Mesenchymal stem cell (in vitro differentiated cells and primary cell): ENCODE data around the gene FAM83B.
"Not testable (repeated sequence)": the region's sequence is repeated elsewhere in the genome, so short reads cannot be mapped to it uniquely, and the experiment has no call there.

ENCODE experiments used
- DNase-seq: peaks from one replicate; pipeline ENCODE4 v3.0.0-alpha.2; 2013
- H2AFZ ChIP-seq: one replicate; pipeline ENCODE4 v1.6.1; 2013; ENCODE audit warnings: low read depth, mild to moderate bottlenecking, control low read depth, inconsistent platforms, low read length, moderate library complexity
- H2AK5ac ChIP-seq: 2 replicates; pipeline ENCODE4 v1.6.1; 2013; ENCODE audit warnings: low read length, moderate library complexity, mild to moderate bottlenecking, inconsistent platforms; ENCODE audit not compliant: severe bottlenecking
- H2BK120ac ChIP-seq: one replicate; pipeline ENCODE4 v1.6.1; 2013; ENCODE audit warnings: low read depth, mild to moderate bottlenecking, inconsistent platforms, low read length, moderate library complexity
- H2BK12ac ChIP-seq, 2 experiments: one replicate each; pipeline ENCODE4 v1.6.1; 2013; ENCODE audit warnings: inconsistent platforms in 2 of 2, low read length in 2 of 2, mild to moderate bottlenecking in 2 of 2, moderate library complexity in 2 of 2, control low read depth in 1 of 2
- H2BK15ac ChIP-seq: one replicate; pipeline ENCODE4 v1.6.1; 2013; ENCODE audit warnings: mild to moderate bottlenecking, low read depth, inconsistent platforms; ENCODE audit not compliant: poor library complexity, severe bottlenecking
- H2BK5ac ChIP-seq: 2 replicates; pipeline ENCODE4 v1.6.1; 2013; ENCODE audit warnings: low read depth, mild to moderate bottlenecking, low read length, control low read depth, inconsistent platforms; ENCODE audit not compliant: poor library complexity, severe bottlenecking
- H3K14ac ChIP-seq, 2 experiments: one replicate each; pipeline ENCODE4 v1.6.1; 2013; ENCODE audit warnings: inconsistent platforms in 2 of 2, low read length in 2 of 2, control low read depth in 1 of 2, mild to moderate bottlenecking in 1 of 2, moderate library complexity in 1 of 2
- H3K18ac ChIP-seq, 2 experiments: one replicate each; pipeline ENCODE4 v1.6.1; 2013; ENCODE audit warnings: inconsistent platforms in 2 of 2, low read length in 2 of 2, control low read depth in 1 of 2, low read depth in 1 of 2, mild to moderate bottlenecking in 1 of 2
- H3K23ac ChIP-seq, 2 experiments: one replicate each; pipeline ENCODE4 v1.6.1; 2013; ENCODE audit warnings: inconsistent platforms in 2 of 2, low read length in 2 of 2, mild to moderate bottlenecking in 2 of 2, moderate library complexity in 2 of 2, control low read depth in 1 of 2
- H3K27ac ChIP-seq: 2 replicates; pipeline ENCODE4 v1.5.1; 2013; ENCODE audit warnings: mild to moderate bottlenecking, moderate library complexity, low read length, control low read depth, inconsistent platforms; ENCODE audit not compliant: poor library complexity, severe bottlenecking
- H3K27me3 ChIP-seq, 2 experiments: 2 replicates each; pipeline versions ENCODE4 v1.6.1 to v1.7.0; 2013; ENCODE audit warnings: low read length in 2 of 2, mild to moderate bottlenecking in 2 of 2, moderate library complexity in 2 of 2, control low read depth in 1 of 2, inconsistent platforms in 1 of 2; ENCODE audit not compliant: control insufficient read depth in 1 of 2, insufficient read depth in 1 of 2
- H3K36me3 ChIP-seq, 2 experiments: 2 replicates each; pipeline versions ENCODE4 v1.6.1 to v1.7.0; 2013; ENCODE audit warnings: low read length in 2 of 2, control low read depth in 1 of 2, inconsistent platforms in 1 of 2, low read depth in 1 of 2, mild to moderate bottlenecking in 1 of 2; ENCODE audit not compliant: insufficient read depth in 2 of 2, control insufficient read depth in 1 of 2
- H3K4ac ChIP-seq, 2 experiments: one replicate each; pipeline ENCODE4 v1.6.1; 2013; ENCODE audit warnings: inconsistent platforms in 2 of 2, low read length in 2 of 2, mild to moderate bottlenecking in 2 of 2, moderate library complexity in 2 of 2, control low read depth in 1 of 2, low read depth in 1 of 2
- H3K4me1 ChIP-seq: 2 replicates; pipeline ENCODE4 v1.6.1; 2013; ENCODE audit warnings: low read depth, low read length, control low read depth; ENCODE audit not compliant: control insufficient read depth, insufficient read depth
- H3K4me2 ChIP-seq: 2 replicates; pipeline ENCODE4 v1.6.1; 2013; ENCODE audit warnings: low read length, mild to moderate bottlenecking, inconsistent platforms; ENCODE audit not compliant: poor library complexity, severe bottlenecking
- H3K4me3 ChIP-seq, 2 experiments: 2 replicates each; pipeline versions ENCODE4 v1.5.1 to v1.7.0; 2013; ENCODE audit warnings: low read length in 2 of 2, mild to moderate bottlenecking in 2 of 2, control low read depth in 1 of 2, low read depth in 1 of 2; ENCODE audit not compliant: insufficient read depth in 1 of 2
- H3K79me1 ChIP-seq: replicated peaks from 2 replicates; pipeline ENCODE4 v1.6.1; 2013; ENCODE audit warnings: mild to moderate bottlenecking, control low read depth, low read length, inconsistent platforms; ENCODE audit not compliant: poor library complexity, severe bottlenecking
- H3K9ac ChIP-seq: 2 replicates; pipeline ENCODE4 v1.7.0; 2013; ENCODE audit warnings: mild to moderate bottlenecking, low read length, moderate library complexity
- H3K9me3 ChIP-seq: 2 replicates; pipeline ENCODE4 v1.7.0; 2013; ENCODE audit warnings: mild to moderate bottlenecking, low read length; ENCODE audit not compliant: control insufficient read depth
- H4K8ac ChIP-seq: one replicate; pipeline ENCODE4 v1.6.1; 2013; ENCODE audit warnings: inconsistent platforms, mild to moderate bottlenecking, low read length, moderate library complexity
- H4K91ac ChIP-seq: one replicate; pipeline ENCODE4 v1.6.1; 2013; ENCODE audit warnings: mild to moderate bottlenecking, low read length, inconsistent platforms
- WGBS: methylation state at CpG from one replicate; pipeline ENCODE4 v1.1.7; 2013; ENCODE audit warnings: mixed read lengths; 5-methylcytosine and 5-hydroxymethylcytosine counted together

The FAM83B gene

DNA sequence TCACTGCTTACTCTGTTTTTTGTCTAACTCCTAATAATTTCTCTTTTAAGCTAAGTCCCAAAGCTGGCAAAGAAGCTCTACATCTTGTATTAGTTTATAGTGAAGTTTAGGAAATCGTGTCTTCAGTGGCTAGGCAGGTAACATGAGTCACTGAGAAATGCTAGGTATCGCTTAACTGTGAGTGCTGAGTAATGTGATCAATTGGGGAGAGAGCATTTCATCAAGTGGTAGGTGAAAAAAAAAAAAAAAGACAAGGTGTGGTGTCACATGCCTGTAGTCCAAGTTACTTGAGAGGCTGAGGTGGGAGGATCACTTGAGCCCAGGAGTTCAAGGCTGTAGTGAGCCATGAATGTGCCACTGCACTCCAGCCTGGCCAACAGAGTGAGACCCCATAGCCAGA is 125.3 kb downstream of the FAM83B start:
- no peak overlapping the region for H2BK15ac ChIP-seq
- H3K36me3 ChIP-seq, result no peaks in the 10 kb centered on the region
- H3K9me3 ChIP-seq, result no peaks in the 10 kb centered on the region
- no peaks in the 10 kb centered on the region for H3K4me1 ChIP-seq
- no peak overlapping the region for H2BK12ac ChIP-seq
- no peak overlapping the region for H3K27ac ChIP-seq
- H4K91ac ChIP-seq, result no peak overlapping the region
- H3K79me1 ChIP-seq, result no peaks in the 10 kb centered on the region
- no peak overlapping the region for H4K8ac ChIP-seq
- DNase-seq, result no peak
- H3K14ac ChIP-seq, result no peak overlapping the region
- H2BK120ac ChIP-seq, result no peak overlapping the region
- 90% methylated on average over 2 of the region's 2 CpGs for WGBS
- H3K4ac ChIP-seq, result no peak overlapping the region
- H3K9ac ChIP-seq, result no peak overlapping the region
- no peak overlapping the region for H2AK5ac ChIP-seq
- H2BK5ac ChIP-seq, result no peak overlapping the region
- H3K27me3 ChIP-seq, result no peaks in the 10 kb centered on the region
- no peak overlapping the region for H3K18ac ChIP-seq
- no peak overlapping the region for H3K4me3 ChIP-seq
- no peak overlapping the region for H3K4me2 ChIP-seq
- no peak overlapping the region for H3K23ac ChIP-seq
- no peak overlapping the region for H2AFZ ChIP-seq

DNA sequence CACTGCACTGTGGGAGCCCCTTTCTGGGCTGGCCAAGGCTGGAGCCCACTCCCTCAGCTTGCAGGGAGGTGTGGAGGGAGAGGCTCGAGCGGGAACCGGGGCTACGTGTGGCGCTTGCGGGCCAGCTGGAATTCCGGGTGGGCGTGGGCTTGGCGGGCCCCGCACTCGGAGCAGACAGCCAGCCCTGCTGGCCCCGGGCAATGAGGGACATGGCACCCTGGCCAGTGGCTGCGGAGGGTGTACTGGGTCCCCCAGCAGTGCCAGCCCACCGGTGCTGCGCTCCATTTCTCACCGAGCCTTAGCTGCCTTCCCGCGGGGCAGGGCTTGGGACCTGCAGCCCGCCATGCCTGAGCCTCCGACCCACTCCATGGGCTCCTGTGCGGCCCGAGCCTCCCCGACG is 132.6 kb downstream of the FAM83B start:
- H3K18ac ChIP-seq, H3K9ac ChIP-seq, H3K27me3 ChIP-seq, H2BK5ac ChIP-seq, H3K4me2 ChIP-seq, H2AFZ ChIP-seq, H3K14ac ChIP-seq, H4K91ac ChIP-seq, H3K79me1 ChIP-seq, H3K4me1 ChIP-seq, H3K23ac ChIP-seq, H2BK120ac ChIP-seq, H3K4ac ChIP-seq, H2BK12ac ChIP-seq, H3K27ac ChIP-seq, DNase-seq, H3K36me3 ChIP-seq, H2AK5ac ChIP-seq, H3K9me3 ChIP-seq, H4K8ac ChIP-seq, H3K4me3 ChIP-seq, H2BK15ac ChIP-seq: not testable (repeated sequence)
- 94% methylated on average over 24 of the region's 24 CpGs for WGBS

DNA sequence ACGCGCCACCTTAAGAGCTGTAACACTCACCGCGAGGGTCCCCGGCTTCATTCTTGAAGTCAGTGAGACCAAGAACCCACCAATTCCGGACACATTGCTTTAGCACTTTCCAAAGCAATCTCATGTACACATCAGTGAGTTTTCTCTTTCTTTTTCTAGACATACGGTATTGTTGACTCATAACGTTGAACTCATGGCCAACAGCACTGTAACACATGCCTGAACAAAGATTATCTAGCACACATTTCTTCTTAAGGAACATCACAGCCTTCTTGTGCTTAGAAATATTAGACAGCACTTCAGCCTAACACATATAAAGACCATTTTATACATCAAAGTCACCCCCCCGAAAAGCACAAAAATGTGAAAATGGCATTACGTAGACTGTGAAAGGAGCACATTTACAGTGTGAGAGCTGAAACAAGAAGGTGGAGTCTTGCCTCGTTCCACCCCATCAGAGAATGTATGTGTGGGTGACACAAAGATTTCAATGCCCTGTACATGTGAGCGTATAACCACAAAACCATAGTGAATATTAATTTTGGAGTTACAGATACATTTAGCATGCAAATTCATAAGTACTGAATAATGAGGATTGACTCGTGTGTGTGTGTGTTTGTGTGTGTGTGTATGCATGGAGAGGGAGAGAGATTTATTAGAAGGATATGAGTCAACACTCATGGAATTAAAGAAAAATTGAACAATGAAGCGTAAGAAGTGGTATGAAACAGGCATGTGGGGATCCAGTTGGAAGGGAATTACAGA is 134.1 kb downstream of the FAM83B start:
- H3K36me3 ChIP-seq, result no peaks in the 10 kb centered on the region
- WGBS, result 83% methylated on average over 13 of the region's 14 CpGs
- DNase-seq, result peak; percentile 29

DNA sequence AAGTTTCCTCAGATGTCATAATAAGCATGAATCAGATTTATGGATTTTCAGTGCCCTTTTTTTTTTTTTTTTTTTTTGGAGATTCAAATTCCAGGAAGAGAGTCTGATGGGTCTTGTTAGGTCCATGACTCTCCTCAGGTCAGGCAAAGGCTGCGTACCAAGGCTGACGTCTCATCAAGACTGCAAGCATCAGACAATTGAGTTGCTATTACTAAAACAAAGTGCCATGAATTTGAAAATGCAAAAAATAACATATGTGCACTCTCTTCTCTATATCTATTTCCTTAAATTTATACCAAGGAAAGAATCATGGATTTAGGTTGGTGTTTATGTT is 134.7 kb downstream of the FAM83B start:
- Histone ChIP-seq H2AK5ac (no peak overlapping the region), H3K27me3 (no peaks in the 10 kb centered on the region), H3K4me2 (no peak overlapping the region), H3K36me3 (no peaks in the 10 kb centered on the region), H3K18ac (no peak overlapping the region), H3K9me3 (peaks cover 15% of the 10 kb centered on the region), H2BK120ac (no peak overlapping the region), H3K4me1 (no peaks in the 10 kb centered on the region), H3K9ac (no peak overlapping the region), H3K23ac (no peak overlapping the region), H3K14ac (no peak overlapping the region), H3K27ac (no peak overlapping the region), H2AFZ (no peak overlapping the region), H3K79me1 (no peaks in the 10 kb centered on the region), H4K8ac (no peak overlapping the region), H3K4ac (no peak overlapping the region), H2BK12ac (no peak overlapping the region), H2BK5ac (no peak overlapping the region), H4K91ac (no peak overlapping the region), H3K4me3 (no peak overlapping the region), H2BK15ac (no peak overlapping the region)
- WGBS, result no CpG with 5 or more reads among the region's 2 CpGs
- no peak for DNase-seq

More for the DNA sequence above, 134.1 kb downstream of the FAM83B start:
- Histone ChIP-seq H3K79me1 (no peaks in the 10 kb centered on the region), H3K9ac (no peak overlapping the region), H2AFZ (no peak overlapping the region), H3K18ac (no peak overlapping the region), H2AK5ac (no peak overlapping the region), H2BK15ac (no peak overlapping the region), H3K23ac (no peak overlapping the region), H2BK12ac (no peak overlapping the region), H3K9me3 (peaks cover 14% of the 10 kb centered on the region), H3K4ac (no peak overlapping the region), H3K4me2 (no peak overlapping the region), H4K91ac (no peak overlapping the region), H2BK5ac (no peak overlapping the region), H3K4me1 (no peaks in the 10 kb centered on the region), H3K27ac (no peak overlapping the region), H3K14ac (no peak overlapping the region), H2BK120ac (no peak overlapping the region), H4K8ac (no peak overlapping the region), H3K4me3 (no peak overlapping the region), H3K27me3 (no peaks in the 10 kb centered on the region)
